ENCODE measurements around the gene SLC47A1.
A peak's percentile ranks its signal among the peaks of the same experiment; 100 is the strongest.

The SLC47A1 gene

GRCh38 chr17:19533718-19534561 is at the start of gene SLC47A1:
Gene SLC47A1 (plus strand): TSS chr17:19533854. CDS start chr17:19533940, 86 bp downstream.
- no peak for TF ChIP-seq CTCF (IDR thresholded peaks at IDR 0.05; ENCODE audit: borderline replicate concordance, control extremely low read depth, extremely low read depth, insufficient read depth, missing control alignments)
- in situ Hi-C loops (cut with MboI; ENCODE audit: low sequenced_read_pairs, unreplicated experiment): no loop called here
- DNase-seq (ENCODE audit: low spot score): peak; percentile 41

GRCh38 chr17:19485800-19486340 is 47.8 kb upstream of the SLC47A1 start:
- in situ Hi-C loops (cut with MboI; ENCODE audit: low sequenced_read_pairs, unreplicated experiment): no loop called here
- no peak for DNase-seq (ENCODE audit: low spot score)

GRCh38 chr17:19486351-19487023 is 47.2 kb upstream of the SLC47A1 start:
- in situ Hi-C loops (cut with MboI; ENCODE audit: low sequenced_read_pairs, unreplicated experiment): no loop called here
- TF ChIP-seq CTCF (IDR thresholded peaks at IDR 0.05; ENCODE audit: borderline replicate concordance, control extremely low read depth, extremely low read depth, insufficient read depth, missing control alignments): no peak

More at GRCh38 chr17:19485800-19486340, 47.8 kb upstream of the SLC47A1 start:
- TF ChIP-seq CTCF (IDR thresholded peaks at IDR 0.05; ENCODE audit: borderline replicate concordance, control extremely low read depth, extremely low read depth, insufficient read depth, missing control alignments): no peak

GRCh38 chr17:19487024-19487600 is 46.5 kb upstream of the SLC47A1 start:
- no peak for DNase-seq (ENCODE audit: low spot score)
- in situ Hi-C loops (cut with MboI; ENCODE audit: low sequenced_read_pairs, unreplicated experiment): no loop called here
- no peak for TF ChIP-seq CTCF (IDR thresholded peaks at IDR 0.05; ENCODE audit: borderline replicate concordance, control extremely low read depth, extremely low read depth, insufficient read depth, missing control alignments)

More at GRCh38 chr17:19486351-19487023, 47.2 kb upstream of the SLC47A1 start:
- DNase-seq (ENCODE audit: low spot score): no peak

GRCh38 chr17:19492141-19492540 is 41.5 kb upstream of the SLC47A1 start:
- in situ Hi-C loops (cut with MboI; ENCODE audit: low sequenced_read_pairs, unreplicated experiment): no loop called here
- TF ChIP-seq CTCF (IDR thresholded peaks at IDR 0.05; ENCODE audit: borderline replicate concordance, control extremely low read depth, extremely low read depth, insufficient read depth, missing control alignments): no peak
- DNase-seq (ENCODE audit: low spot score): no peak
